HG02840 (cell line): ENCODE measurements around the gene CBX3.
"Not testable (repeated sequence)": the region's sequence is repeated elsewhere in the genome, so short reads cannot be mapped to it uniquely, and the experiment has no call there.

Experiments used
- ATAC-seq: cut with Tn5 transposase; IDR thresholded peaks from one replicate; pipeline ENCODE4 v1.9.1; 2021; ENCODE audit warnings: mild to moderate bottlenecking, moderate library complexity, moderate number of reproducible peaks; ENCODE audit not compliant: unreplicated experiment, low FRiP score

The CBX3 gene

DNA sequence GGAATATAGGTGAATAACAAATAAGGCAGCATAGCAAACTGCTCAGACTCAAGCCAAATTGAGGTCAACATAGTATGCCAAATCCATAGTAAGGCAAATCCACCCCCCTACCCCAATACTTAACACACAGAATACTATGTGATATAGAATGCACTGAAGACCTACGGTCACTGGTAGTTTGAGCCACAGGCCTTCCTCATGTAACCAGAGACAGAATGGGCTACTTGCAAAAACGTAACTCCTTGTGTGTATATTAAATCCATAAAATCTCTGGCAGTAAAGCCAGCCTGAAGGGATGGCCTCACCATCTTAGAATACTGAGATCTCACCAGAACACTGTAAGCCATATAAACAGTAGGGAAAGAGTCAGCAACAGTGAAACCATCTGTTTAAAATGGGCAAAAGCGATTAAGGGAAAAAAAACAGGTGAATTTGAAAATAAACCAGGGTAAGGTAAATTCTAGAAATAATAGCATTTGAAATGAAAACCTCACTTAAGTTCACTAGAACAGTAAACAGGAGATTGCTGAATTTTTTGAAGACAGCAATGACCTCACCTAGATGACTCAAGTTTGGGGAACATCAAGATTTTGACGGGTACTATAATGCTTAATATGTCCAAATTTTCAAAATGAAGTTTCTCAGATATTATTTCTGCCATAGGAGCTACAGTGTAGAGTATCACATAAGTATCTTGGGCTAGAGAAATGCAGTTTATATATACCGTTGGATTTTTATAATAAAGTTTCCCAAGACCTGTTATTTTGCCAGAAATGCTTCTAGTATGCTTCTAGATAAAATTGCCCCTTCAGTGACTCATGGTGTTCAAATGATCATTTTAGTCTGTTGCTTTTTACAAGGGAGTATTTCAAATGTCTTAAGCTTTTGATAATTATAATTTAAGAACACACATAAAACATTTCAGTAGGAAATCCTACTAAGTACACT, 14.9 kb upstream of the CBX3 start:
- no peak for ATAC-seq

DNA sequence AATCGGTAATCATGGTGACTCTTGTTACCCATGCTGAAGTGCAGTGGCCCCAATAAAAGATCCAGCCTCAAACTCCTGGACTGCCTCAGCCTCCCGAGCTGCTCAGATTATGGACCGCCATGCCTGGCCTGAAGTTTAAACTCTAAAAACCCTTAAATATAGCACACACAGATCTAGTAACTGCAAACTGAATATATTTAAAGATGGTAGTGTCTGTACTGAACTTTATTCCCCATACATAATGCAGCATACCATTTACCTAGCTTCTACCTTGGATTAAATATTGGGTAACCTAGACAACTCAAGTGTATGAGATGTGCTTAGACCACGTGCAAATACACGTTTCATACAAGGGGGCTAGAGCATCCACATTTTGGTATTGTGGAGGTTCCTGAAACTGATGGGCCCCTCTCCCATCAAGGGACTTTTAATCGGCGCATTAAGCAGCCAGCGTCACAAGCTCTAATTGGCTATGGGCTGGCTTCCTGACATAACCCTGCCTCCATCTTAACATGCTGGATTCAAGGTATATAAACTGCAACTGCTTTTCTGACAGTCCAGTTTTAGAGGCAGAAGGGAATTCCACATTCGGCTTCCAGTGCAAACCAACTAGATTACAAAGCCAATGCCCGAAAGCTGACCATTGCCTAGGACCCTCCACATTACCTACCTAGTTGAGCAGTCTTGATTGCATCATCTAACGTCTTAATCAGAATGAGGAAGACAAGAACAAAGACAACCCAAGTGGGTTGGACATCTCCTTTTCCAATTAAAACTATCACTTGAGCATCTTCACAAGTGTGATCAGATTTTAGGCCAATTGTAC, 14.0 kb upstream of the CBX3 start:
- ATAC-seq: no peak

DNA sequence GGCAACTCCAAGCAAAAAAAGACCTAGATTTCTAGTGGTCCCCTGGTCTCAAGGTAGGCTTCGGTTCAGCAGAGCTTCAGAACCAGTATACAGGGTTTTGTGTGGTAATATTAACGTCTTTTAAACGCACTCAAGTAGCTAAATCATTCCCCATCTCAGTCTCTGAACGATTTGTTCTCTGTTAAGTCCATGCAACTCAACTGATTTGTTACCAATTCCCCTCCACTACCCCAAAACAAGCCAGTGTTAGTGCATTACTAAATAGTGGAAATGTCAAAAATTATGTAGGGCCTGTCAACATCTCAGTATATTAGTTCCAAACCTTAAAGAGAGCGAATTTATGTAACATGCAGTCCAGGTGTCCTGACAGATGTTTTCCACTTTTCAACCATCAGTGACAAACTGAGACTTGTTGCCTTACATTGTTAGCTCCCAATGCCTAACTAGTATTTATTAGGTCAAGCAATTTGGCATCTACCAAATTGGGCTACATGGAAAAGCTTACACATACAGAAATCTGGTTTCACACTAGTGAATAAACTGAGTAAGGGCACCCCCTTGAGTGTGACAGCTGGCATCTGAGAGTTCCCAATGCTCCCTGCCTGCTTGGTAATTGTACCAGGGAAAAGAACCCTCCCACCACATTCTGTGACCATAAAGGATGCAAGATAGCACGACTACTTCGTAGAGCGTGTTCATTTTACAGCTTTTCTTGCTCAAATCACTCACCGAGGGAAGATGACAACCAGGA, 13.2 kb upstream of the CBX3 start:
- no peak for ATAC-seq

DNA sequence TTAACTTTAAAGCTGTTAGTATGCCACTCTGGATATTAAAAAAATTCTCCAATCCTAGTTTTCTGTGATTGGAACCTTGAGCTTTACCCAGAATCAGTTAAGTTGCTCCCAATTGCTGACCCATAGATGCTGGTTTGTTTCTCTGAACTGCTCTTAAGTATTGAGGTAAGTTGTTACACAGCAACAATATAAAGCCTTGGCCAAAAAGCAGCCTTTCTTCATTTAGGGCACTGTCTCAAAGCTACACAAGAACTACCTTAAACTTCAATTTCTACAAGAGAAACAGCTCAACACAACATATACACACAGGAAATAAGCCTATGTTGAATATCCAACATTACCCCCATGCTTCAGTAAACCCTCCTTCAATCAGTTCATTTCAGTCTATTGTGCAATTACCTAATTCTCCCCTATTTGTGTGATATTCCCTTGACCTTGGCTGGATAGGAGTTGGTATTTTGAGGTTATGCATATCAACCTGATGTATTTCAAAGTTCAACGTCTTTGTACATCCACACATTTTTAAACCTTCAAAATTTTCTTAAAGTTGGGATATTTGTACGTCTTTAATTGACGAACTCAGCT, 12.5 kb upstream of the CBX3 start:
- no peak for ATAC-seq

DNA sequence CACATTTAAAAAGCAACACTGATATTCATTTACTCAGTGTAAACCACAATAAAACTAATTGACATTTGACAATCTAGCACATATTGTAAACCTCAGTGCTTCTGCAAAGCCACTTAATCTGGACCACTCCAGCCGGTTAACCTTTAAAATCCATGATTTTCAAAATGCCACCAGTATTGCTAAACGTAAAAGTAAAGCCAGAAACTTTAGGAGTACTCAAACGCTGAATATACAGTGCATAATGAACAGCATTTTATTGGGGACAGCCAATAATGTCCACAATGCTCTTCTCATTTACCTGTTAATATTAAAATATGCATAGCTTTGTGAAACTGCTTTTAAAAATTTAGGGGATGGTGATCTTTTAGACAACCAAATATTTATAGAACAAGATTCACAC, 11.8 kb upstream of the CBX3 start:
- no peak for ATAC-seq

DNA sequence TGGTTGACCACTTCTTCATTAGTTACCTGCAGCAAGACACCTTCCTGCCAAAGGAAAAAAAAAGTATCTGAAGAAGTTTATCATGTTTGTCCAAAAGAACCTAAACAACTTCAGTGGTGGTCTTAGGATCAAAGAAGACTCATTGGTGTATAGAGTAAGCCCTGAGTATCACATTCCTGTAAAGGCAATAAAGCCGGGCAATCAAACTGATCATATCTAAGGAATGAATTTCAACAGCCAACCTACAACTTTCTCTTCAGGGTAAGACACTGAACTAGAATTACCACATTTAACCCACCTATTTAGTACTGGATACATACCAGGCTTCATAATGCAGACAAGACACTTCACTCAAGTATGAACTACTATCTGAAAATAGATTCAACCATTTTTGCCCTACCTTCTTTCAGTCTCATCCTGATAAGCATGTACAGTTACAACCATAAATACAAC, 11.1 kb upstream of the CBX3 start:
- ATAC-seq: no peak

DNA sequence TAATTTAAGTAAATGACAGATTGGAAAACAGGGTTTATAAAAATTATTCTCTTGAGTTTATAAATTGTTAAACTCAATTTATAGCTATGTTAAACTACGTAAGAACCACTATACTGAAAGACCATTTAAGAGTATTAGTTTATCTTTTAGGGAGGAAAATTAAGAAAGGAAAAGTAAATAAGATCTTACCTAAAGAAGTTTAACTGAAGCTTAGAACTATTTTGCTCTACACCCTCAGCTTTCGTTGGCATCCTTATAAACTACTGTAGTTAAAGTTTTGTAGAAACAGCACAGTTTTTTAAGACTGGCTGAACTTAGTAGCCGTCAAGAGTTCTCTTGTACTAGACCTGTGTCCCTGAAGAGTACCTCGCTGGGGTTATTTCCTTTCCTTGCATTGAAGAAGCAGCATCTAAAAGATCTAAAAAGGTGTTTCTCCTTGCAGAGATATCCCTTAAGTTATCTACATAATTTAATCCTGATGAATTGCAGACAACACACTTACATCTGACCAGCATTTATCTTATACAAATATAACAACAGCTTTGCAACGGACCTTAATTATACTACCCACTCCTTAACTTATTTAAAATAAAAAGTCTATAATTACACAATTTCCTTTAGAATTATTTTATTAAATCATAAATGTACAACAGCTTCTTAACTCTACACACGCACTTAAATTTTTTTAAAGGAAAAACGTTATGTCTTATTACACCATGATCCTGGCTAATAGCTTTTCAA, 10.1 kb upstream of the CBX3 start:
- no peak for ATAC-seq

DNA sequence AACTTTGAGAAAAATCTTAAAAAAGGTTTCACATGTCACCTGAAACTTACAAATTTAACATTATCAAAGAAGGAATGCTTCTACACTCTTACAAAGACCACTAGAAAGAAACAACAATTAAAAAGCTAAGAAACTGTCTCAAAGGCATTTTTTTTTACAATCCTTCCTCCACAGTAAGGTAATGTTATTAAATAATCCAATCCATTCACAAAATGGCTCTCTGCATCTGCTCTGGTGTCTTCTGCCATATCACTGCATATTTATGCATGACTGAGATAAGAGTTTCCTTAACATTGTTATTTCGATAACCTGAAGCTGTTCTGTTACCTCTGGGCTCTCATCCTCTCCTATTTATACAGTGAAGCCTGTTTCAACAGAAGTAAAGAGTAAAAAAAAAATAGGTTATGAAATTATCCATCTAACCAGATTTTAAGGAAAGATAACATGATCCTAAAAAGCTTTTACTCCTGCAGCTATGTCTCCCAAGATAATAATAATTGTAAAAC, 9.5 kb upstream of the CBX3 start:
- ATAC-seq: no peak

DNA sequence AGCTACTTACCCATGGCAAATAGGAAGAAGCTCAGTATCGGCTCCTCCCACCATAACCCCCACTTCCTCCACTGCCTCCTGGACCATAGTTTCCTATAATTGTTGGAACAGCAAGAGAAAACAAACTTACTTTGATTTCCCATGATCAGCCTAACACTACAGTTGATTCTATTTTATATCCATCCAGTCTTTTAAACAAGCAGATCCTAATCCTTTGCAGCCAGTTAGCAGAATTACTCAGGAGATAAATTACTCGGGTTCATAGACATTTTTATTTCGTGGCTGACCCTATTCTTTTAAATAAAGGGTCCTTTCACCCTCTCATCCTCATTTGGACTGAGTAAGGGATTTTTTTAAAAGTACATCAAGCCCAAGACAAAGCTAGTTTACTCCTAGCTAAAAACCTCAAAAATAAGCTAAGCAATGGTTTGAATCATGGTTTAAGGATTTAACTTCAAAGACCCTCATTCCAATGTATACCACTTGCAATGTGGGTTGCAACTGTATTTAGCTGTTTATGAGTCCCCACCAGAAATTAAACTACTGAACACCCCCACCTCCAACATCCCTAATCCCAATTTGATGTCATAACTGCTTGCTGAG, 9.0 kb upstream of the CBX3 start:
- no peak for ATAC-seq

DNA sequence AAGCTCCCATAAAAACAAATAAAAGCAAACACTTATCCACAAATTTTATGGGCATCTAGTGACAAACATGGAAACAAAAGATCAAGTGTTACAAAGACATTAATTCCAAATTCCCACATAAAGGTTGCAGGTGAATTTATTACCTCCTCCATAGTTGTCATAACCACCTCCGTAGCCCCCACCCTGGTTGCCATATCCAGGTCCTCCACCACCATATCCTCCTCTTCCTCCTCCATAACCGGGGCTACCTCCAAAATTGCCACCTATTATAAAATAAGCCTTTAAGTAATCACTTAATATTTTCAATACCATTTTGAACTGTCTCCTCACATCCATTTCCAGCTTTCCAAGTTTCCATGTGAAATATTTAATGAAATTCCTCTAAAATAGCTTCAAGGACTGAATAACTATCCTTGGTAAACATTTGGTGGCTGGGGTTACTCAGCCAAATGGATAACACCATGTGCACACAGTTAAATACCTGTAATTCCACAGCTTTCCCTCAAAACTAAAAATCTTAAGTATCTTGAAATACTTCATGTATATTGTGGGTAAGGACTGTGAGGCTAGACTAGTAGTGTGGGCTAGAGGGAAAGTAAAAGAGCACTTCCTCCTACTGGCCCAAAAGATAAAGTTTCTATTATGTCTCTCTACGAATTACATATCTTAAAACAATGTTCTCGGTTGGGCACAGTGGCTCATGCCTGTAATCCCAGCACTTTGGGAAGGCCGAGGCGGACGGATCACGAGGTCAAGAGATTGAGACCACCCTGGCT, 7.9 kb upstream of the CBX3 start:
- no peak for ATAC-seq

DNA sequence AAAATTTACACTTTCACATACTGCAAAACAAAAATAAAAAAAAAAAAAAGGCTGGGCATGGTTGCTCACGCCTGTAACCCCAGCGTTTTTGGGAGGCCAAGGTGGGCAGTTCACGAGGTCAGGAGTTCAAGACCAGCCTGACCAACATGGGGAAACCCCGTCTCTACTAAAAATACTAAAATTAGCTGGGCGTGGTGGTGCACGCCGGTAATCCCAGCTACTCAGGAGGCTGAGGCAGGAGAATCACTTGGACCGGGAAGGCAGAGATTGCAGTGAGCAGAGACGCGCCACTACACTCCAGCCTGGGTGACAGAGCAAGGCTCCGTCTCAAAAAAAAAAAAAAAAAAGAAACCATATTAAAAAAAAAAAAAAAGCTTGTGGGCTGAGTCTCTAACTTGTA, 6.8 kb upstream of the CBX3 start:
- not testable (repeated sequence) for ATAC-seq

DNA sequence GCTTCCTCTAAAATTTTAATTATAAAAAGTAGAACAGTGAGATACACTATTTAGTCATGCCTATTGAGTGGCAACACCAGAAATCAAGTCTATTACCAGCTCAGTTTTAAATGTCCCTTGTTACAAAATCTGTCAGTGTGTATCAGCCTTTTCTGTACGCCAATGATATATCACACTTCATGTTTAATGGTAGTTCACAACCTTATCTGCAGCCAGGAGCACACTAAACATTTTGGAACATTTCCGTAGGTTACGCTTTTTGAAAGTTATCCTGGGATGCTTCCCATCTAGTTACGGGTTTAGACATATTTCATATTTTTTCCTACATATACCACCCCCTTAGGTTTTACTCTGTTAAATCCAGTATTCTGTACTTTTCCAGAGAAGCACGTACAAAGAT, 6.4 kb upstream of the CBX3 start:
- no peak for ATAC-seq

DNA sequence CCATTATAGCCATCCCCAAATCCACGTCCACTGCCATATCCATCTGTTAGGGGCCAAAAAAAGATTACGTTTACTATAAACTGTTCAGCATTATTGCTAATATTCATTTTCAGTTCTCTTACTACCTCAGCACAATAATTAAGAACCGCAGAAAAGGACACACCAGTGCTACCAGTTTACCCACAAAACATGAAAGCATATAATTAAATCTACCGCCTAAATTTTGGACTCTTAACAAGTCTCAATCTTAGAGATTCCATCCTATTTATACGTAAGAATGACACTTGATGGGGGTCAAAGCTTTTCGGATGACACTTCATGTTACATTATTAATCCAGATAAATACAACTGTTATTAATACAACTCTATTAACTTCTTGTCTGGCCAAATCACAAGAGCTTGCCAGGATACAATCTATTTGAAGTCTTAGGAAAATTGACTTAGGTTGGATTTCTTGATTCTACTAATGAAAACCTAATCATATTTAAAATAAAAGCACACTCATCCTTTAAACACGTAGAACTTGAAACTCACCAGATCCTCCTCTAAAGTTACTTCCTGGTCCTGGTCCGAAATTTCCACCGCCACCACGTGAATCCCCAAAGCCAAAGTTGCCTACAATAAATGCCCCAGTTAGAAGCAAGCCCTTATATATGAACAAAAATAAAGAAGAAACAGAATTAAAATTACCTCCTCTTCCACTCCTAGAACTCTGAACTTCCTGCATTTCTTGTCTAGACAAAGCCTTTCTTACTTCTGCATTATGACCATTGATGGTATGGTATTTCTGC, 5.5 kb upstream of the CBX3 start:
- ATAC-seq: no peak

DNA sequence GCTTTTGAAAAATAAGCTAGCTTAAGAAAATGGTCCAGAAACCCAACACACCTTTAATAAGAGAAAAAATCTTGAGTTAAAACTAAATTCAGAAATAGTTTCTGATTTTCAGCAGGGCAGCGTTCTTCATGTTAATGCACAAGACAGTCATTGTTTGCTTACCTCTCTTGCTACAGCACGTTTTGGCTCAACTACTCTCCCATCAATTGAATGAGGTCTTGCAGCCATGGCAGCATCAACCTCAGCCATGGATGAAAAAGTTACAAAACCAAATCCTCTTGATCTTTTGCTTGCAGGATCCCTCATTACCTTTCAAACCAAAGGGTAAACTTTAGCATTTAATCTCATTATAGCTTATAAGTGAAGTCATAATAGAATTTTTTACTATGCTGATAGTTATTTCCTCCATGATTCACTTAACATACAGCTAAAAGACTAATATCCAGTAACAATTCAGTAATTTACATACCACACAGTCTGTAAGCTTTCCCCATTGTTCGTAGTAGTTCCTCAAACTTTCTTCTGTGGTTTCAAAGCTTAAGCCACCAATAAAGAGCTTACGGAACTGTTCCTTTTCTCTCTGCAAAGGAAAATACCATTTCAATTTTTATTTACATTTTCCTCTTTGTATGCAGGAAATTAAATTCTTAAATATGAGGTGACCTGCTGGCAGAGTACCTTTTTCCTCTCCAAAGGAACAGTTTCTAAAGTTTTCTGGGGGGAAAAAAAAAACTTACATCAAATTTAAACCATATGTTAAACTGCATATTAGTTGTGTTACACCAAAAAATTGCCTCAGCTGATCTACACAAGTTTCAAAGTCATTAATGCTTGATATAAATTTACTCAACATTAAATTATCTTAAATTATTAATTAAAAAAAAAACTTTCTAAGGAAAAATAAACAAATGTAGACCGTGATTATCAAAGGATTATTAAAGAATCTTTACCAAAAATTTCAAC, 4.1 kb upstream of the CBX3 start:
- no peak for ATAC-seq

DNA sequence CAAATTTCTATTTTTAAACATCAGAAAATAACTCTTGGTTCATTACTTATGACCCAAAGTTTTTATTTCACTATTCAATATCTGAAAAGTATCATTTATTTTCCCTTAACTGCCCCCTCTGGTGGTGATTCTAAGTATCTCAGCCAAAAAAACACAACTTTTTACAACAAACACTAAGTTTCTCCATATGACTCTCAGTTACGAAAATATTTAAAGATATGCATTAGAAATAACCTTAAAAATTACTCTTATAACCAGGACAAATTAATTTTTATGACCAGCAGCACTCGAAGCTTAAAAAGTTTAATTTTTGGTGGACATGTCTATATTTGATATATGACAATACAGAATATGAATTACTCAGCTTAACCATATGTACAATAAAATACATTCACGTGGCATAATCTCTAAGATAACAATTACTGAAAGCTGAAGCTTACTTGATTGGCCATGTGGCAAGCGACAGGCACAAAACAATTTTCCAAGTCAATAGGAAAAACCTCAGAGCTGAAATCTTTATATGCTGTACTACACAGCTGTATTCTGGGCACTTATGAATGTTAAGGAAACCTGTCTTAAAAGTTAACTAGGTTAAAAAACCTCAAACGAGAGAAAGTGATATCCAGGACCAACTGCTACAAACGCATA, 3.3 kb upstream of the CBX3 start:
- ATAC-seq: no peak

DNA sequence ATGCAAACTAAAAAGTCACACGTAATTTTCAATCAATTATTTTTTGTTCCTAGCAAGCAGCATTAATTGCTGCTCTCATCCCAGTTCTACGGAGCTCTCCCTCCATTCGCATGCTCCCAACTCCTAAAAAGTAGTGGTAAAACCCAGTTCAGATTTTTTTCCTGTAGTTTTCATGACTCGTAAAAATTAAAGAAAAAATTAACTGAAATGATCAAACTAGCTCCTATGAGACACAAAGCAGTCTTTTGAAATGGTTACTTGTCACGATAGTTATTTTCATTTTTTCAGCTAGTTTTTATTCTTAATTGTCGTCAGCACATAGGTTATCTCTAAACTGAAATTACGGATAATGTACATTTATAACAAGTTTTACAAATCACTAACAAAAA, 2.8 kb upstream of the CBX3 start:
- no peak for ATAC-seq
